NCI-H2196 treated with DMSO at 0.1 percent for 48 hours (cell line): ENCODE results near the gene ITGA4.

ENCODE experiments used
- DNase-seq: peaks from one replicate; lab custom pipeline; 2025; ENCODE audit not compliant: unreplicated experiment; lab: John Stamatoyannopoulos, UW

The ITGA4 gene

DNA sequence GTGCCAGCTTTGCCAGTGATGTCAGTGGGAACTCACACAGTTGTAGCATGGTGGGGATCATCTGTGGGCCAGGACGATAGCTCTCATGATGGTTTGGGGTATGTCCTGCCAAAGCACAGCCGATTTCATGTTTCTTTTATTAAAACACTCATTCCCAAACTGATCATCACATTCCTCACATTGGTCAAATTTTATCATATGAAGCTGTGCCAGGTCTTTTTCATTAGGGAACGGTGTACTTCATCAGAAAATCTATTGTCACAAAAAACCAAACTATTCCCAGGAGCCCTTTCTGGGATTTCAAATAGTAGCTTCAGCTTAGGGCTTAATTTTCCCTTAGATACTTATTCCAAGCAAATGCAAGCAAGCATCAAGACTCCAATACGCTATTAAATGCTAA, 42.0 kb downstream of the ITGA4 start:
- DNase-seq, result no peak

DNA sequence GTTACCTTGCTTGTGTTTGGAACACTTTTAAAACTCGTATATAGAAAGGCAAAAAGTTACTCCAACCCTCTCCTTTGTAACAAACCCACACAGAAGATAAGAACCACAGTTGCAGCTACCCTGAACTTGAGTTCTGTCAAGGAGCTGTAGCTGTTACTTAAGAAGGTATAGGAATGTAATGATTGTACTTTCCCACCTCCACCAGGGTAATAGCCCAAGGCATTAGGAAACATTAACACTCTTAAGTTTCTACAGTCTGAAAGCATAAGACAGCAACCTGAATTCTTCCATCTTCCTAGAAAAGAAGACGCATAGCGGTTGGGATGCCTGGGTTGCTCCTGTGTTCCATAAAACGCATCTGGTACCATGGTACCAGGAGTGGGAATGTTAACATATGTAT, 43.0 kb downstream of the ITGA4 start:
- no peak for DNase-seq

DNA sequence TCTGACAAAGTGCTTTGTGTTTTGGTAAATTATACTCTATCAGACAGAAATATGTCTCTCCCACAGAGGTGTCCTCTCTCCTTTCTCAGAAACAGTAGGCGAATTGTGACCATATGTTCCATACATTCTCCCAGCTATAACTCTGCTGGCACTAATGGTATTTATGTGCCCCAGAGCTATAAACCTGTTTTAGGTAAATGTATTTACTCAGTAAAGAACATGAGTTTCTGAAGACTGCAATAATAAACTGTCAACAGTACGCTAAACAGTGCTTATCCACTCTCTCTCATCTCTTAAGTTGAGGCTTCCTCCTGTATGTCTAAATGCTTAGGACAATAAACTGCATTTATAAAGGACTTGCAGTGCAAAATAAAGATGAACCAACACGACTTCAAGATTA, 58.5 kb downstream of the ITGA4 start:
- DNase-seq, result no peak

DNA sequence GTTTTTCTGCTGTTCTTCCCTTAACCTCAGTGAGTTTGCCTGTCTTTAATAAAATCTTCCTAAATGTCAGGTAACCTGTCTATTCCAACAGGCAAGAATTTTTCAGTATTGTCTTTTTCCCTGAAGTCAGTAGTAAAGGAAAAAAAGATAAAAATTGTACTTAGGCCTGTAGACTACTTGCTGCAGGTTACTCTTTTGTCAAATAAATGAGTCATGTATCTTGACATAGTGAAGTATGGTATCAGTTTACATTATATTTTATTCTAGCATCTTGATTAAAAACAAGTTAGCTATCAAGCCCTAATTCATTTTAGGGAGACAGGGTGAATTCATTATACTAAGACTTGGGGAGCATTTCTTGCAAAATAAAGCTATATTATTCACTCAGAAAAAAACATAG, 59.8 kb downstream of the ITGA4 start:
- DNase-seq, result no peak

DNA sequence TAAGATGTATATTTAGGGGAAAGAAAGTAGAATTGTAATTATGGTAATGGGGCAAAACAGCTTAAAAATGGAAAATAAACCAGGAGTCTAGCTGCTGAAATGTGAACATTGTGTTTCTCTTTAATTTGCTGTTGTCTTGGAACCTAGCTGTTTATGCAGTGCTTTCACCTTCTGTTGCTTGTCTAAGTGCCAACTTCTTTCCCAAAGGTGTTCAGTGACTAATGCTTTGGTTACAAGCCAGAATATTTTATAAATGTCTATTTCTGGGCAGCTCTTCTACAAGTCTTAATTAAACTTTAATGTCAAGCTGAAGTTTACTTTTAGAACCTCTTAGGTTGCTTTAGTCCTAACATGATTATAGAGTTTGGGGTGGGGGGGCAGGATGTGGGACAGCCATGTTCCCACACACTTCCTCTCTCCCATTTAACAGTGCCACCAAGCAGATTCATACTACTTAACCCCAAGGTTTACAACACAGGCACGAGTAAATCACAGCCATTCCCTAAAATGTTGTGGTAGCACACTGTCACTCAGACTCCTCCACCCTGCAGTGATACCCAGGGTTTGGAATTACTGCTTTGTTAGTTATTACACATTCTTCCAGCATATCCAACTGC, 60.6 kb downstream of the ITGA4 start:
- no peak for DNase-seq

DNA sequence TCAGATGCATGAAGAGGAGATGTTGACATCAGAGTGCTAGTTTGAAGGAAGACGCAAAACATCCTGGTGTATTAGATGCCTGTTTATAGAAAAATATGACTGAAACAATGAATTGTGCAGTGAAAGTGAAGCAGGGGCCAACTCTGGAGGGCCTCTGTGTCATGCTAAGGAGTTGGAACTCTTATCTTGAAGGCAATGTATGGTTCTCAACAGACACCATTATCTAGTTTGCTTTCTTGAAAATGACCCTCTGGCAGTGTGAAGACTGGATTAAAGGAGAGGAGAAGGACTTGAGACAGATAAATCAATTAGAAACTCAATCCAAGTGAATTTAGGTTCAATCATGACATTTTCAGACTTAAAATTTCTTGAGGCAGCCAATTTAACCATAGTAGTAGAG, 63.1 kb downstream of the ITGA4 start:
- no peak for DNase-seq

DNA sequence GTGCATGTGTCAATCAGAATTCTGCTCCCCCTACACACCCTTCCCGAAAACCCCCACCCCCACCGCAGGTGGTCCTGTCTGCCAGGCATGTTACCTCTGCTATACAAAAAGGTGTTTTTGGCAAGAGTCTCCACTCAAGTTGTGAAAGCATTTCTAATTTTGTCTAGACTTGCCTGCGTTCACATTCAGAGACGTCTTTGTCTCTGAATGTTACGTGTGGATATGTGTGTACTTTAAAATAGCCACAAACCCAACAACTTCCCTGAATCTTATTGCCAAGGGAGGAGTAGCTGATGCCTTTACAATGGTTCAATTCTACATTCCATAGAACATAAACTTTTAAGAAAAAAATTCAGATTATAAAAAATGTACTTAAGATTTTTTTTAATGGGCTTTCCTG, 66.6 kb downstream of the ITGA4 start:
- DNase-seq, result no peak

DNA sequence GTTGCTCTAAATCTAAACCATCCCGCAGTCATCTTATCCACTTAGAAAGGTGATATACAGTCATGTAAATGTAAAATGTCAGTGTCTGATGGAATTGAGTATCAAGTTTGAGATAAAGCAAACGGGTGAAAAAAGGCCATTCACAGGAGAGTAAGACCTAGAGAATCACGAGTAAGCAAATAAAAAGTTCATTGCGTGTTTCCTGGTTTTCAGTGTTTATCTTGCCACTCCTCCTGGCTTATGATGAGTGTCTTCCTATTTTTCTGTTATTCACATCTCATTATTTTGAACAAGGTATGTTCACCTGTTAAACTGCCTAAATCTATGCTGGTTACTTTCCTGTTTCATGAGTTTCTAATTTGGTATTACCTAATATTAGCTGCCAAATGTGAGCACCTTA, 68.8 kb downstream of the ITGA4 start:
- no peak for DNase-seq

DNA sequence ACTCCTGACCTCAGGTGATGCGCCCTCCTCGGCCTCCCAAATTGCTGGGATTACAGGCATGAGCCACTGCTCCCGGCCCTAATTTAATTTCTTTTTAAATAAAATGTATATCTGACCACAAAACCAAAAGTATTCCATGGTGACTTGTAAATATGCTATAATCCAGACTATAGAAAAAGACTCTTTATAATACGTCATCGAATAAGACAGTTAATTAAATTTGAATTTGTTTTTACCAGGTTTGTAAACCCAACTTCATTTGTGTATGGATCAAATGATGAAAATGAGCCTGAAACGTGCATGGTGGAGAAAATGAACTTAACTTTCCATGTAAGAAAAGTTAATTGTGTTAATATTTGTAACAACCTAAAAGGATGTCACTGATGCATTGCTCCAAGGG, 69.9 kb downstream of the ITGA4 start:
- no peak for DNase-seq

DNA sequence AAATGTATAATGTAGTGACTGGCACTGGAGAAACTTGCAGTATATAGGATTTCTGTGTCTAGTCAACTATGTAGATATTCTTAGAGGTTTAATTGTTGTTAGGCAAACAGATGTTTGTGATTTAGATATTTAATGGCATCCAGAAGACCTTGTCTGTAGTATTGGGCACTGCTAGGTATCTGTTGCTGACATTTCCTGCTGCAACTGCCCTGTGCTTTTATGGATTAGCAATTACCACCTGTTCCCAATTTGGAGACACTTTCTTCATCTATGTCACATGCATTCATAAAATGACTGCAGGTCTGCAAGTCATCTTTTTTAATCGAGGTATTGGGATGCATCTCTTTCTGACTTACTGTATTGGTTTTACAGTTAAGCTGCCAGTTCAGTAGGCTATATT, 71.3 kb downstream of the ITGA4 start:
- DNase-seq, result no peak

DNA sequence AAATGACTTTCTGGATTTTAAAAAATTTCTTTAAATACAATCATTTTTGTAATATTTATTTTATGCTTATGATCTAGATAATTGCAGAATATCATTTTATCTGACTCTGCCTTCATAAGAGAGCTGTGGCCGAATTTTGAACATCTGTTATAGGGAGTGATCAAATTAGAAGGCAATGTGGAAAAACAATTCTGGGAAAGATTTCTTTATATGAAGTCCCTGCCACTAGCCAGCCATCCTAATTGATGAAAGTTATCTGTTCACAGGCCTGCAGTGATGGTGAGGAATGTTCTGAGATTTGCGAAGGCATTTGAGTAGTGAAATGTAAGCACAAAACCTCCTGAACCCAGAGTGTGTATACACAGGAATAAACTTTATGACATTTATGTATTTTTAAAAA, 79.5 kb downstream of the ITGA4 start:
- DNase-seq, result no peak

DNA sequence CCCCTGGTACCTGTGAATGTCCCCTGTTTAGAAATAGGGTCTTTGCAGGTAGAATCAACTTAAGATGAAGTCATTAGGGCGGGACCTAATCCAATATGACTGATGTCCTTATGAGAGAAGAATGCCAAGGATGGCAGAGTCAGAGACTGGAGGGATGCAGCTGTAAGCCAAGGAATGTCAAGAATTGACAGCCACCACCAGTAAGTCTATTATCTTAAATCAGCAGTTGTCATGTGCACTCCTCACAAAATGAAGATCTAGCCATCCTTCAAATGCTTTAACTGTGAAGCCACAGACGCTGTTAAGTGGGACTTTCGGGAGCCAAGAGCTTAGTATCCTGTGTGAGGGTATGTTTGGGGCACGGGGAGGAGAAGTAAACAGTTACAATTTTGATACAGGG, 83.2 kb downstream of the ITGA4 start:
- no peak for DNase-seq

DNA sequence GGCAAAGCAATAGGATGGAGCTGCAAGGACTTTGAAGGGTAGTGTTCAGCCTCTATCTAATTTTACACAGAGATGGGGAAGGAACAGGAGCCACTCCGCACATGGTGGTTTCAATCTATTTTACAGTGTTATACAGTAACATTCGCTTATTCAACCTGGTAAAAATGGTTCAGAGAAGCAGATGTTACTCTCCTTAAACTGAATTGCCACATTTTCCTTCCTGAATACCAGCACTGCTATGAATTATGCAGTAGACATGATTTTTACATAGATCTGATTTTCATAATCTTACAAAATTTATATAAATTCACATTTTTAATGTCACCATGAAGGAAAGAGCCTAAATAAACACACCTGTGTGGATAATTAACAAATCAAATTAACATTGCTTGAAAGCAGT, 85.0 kb downstream of the ITGA4 start:
- no peak for DNase-seq

DNA sequence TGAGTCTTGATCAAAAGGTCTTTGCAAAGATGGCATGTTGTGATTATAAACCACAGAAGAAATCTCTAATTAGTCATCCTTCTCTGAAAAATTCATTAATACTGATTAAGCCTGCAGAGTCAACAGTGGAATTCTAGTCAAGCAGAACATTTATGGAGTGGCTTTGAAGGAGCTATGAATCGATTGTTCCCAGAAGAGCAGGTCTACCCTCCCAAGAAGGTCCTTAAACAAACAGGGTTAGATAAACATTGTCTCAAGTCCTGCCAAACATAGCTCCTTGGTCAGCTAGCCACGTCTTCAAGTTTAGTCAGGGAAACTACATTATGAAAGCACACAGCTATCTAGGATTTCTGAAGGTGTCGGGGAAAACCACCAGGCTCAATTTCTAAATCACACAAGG, 88.9 kb downstream of the ITGA4 start:
- DNase-seq, result no peak

DNA sequence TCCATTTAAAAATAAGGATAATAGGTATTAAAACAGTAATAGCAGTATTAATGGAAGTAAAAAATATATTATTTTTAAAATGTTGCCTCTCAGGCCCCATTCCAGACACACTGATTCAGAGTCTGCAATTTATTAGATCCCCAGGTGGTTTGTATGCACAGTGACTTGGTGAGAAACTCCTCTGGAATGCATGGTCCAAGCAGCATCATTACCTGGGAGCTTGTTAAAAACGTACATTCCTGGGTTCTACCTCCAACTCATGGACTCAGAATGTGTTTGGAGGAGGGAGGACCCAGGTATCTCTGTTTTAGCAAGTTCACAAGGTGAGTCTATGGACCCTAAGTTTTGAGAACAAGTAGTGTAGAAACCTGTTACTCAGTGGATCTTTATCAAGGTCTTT, 95.6 kb downstream of the ITGA4 start:
- no peak for DNase-seq

DNA sequence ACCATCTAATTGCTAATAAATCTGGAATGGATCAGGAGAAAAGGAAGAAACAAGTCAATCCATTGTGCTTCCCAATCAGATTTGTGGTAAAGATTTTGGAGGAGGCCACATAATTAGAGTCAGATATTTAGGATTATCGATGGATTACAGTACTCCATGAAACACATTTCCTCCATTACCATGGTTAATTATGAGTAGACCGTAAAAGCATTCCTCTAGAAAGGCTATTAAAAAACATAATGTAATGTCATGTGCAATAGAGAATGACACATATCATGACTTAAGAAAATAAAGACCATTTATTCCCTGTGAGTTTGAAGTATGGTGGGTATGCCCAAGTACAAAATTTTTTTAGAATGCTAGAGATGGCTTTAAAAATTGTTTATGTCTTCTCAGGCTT, 96.1 kb downstream of the ITGA4 start:
- DNase-seq, result no peak

DNA sequence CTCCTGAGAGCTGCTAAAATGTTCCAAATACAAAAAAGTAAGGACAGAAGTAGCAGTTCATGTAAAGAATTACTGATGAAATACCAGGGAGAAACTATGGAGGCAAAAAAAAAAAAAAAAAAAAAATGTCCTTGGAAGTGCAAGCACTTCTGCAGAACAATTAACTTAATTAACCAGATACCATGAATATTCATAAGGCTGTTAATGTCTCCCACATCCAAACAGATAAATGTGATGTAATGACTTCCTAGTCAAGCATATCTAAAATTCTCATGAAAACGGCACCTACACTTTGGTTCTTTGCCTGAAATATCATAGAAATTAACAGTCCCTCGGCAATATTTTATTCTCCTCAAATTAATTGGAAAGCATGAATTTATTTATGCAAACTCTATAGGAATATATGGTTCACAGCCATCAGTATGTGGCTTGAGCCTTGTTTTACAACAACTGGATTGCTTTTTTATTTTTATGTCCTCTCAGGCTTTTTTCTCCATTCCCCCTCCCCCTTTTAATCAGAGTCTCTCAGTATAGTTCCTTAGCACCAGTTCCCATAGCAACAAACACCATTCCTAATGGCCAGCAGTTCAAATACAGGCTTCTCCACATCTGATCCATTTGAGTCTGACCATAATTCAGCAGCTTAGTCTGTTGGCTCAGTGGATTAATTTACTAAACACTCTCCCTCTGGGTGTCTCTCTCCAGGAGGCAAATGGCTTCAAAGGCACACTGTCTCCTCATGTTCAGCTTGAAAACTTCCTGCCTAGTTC, 97.1 kb downstream of the ITGA4 start:
- DNase-seq, result no peak

DNA sequence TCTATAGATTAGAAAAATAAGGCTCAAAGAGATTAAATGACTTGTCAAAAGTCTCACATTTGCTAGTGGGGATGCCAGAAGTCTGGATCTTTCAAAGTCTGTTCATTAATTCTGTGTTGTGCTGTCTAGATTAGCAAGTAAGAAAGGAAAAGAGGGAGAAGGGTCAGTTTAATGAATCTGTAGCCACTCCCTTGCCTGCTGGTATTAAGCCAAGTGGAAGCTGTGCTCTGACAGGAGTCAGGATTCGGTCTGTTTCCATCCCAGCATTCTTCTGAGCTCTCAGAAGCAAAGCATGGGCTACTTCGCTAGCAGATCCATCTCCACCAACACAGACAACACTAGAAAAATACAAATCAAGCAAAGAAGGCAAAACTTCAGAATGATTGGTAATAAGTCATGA, 101.2 kb downstream of the ITGA4 start:
- DNase-seq, result no peak

DNA sequence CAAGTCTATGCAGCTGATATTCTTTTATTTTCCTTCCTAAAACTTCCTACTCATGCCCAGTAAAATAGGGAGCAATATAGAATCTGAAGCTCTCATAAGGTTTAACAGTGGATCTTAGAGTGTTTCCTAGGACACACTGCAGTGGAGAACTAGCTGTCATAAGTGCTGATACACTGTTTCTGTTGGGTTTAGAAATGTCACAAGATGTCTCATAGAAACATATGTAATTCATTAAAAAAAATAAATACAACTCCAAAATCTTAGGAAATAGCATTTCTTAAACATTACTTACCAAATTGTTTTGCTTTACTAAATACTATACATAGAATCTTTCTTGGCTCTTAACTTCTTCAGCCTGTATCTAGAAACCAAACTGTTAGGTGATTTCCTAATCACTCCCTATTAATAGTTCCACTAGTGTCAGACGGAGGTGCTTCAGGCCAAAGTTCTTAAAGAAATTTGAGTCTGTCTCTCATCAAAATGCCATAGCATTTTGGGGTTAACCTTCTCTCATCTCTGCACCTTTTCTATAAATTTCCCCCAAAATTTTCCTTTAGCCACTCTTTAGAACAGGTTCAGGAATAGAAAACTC, 106.0 kb downstream of the ITGA4 start:
- no peak for DNase-seq

DNA sequence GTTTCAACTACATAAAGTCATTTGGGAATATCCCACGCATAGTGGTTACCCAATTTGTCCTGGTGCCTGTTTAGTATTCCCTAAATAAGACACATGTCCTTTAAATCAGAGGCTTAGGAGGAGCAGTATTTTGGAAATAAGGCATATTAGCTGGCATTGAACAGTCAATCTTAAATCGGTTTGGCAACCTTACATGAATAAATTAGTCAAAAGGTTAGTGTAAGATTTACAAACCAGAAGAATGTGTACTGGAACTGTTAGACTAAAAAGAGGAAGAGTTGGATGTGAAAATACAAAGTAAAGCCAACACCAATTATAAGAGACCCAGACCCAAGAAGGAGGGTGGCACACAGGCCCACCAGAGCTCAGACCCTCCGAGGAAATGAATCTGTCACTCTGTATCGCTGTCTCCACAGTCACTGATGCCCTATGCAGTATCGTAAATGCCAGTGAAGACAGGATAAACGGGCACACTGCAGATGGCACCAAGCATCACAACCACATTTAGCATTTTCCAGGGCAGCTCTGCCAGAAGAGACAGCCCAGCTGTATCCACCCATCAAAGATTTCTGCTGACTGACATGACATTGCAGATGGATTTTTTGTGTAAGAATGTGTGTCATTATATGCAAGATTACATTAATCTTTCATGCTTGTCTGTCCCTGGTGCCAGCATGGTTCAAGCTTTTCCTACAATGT, 109.3 kb downstream of the ITGA4 start:
- DNase-seq, result no peak

DNA sequence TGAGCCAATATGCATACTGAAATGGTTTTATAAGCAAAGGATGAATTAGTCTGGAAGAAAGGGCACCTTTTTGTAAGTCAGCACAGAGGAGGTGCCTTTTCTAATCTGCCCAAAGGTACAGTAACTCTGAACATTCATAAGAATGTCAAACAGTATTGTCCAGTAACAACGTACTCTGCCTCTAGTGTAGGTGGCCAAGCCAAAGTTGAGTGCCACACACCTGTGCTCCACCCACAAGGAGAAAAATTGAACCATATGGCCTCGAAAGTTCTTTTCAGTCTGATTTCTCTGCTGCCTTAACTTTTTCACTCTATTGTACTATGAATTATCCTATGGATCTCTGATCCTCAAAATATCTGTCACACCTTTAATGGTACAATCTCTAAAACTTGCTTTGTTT, 112.9 kb downstream of the ITGA4 start:
- no peak for DNase-seq
